Panc1 (cell line): Measurements from ENCODE around the gene ZNF385C.

Experiments used
- POLR2AphosphoS5 ChIP-seq: IDR thresholded peaks from 2 replicates; pipeline ENCODE4 v1.6.1; 2012; ENCODE audit warnings: mild to moderate bottlenecking, low read depth, low read length, moderate library complexity
- SIN3A ChIP-seq: IDR thresholded peaks from 2 replicates; pipeline ENCODE4 v1.6.1; 2012; ENCODE audit warnings: low read depth, mild to moderate bottlenecking, low read length, moderate library complexity, borderline replicate concordance; ENCODE audit not compliant: insufficient read depth
- TCF7L2 ChIP-seq: IDR thresholded peaks from 2 replicates; pipeline ENCODE4 v1.6.1; 2011; ENCODE audit warnings: mild to moderate bottlenecking, low read depth, low read length, inconsistent platforms
- TF ChIP-seq, protein P1 (sequence below): fragments of 450-650 bp; IDR thresholded peaks from 2 replicates; pipeline ENCODE4 v1.5.1; 2017; ENCODE audit warnings: mild to moderate bottlenecking

DNA sequence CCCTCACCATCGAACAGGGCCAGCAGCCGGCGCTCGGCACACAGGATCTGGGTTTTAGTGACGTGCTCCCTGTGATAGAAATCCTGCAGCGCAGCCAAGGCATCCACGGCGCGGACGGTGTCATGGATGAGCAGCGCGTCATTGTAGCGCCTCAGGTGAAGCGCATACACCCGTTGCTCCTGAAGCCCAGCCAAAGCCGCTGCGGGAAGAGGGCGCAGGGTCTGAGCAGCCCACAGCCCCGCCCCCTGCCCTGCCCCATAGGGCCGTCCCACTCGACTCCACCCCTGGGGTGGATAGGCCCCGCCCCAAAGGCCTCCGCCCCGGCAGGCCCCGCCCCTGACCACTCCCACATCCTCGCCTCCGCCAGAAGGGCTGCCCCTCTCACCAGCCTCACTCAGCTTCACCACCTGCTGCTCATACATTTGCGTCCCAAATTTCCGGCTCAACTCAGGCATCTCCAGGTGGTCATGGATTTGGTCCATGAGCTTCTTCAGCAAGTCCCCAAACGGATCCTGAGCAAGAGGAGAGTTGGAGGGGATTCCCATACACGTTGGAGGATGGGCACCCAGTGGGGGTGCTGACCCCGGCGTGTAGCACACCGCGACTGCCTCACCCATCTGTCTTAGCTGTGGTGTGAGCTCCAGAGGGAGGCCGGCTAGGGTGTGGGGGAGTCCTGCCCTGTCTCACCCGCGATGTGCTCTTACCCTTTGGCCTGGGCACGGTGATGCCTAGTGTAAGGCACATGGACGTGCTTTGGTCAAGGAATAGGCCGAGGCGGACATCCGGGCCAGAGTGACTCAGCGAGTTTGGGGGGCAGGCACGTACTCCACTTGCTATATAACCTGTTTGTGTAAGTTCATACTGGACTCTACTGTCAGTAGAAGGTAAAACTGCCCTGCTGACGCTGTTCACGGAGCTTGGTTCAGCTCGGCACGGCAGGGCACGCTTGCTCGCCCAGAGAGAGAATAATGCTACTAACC, 9.6 kb upstream of the ZNF385C start:
- TF ChIP-seq, protein P1, sequence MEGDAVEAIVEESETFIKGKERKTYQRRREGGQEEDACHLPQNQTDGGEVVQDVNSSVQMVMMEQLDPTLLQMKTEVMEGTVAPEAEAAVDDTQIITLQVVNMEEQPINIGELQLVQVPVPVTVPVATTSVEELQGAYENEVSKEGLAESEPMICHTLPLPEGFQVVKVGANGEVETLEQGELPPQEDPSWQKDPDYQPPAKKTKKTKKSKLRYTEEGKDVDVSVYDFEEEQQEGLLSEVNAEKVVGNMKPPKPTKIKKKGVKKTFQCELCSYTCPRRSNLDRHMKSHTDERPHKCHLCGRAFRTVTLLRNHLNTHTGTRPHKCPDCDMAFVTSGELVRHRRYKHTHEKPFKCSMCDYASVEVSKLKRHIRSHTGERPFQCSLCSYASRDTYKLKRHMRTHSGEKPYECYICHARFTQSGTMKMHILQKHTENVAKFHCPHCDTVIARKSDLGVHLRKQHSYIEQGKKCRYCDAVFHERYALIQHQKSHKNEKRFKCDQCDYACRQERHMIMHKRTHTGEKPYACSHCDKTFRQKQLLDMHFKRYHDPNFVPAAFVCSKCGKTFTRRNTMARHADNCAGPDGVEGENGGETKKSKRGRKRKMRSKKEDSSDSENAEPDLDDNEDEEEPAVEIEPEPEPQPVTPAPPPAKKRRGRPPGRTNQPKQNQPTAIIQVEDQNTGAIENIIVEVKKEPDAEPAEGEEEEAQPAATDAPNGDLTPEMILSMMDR, result no peak
- TF ChIP-seq POLR2AphosphoS5, result no peak
- no peak for TF ChIP-seq SIN3A
- no peak for TF ChIP-seq TCF7L2
